Activated CD4-positive, alpha-beta T cell treated with anti-CD3 and anti-CD28 coated beads for 36 hours (primary cell): ENCODE results near the gene CWC27. TPM values are rescaled to one million over a fixed set of nuclear protein-coding genes. Genes with fewer than 3 reads are reported as not detected.

Experiments
- ATAC-seq: fragments of 200-7000 bp; cut with Tn5 transposase; one replicate; pipeline ENCODE4 v1.10.0; 2021; ENCODE audit warnings: mild to moderate bottlenecking, moderate library complexity
- CTCF ChIA-PET: fragments of 350-600 bp; sonication (Branson Sonifier 250); formaldehyde crosslinking; loops from one replicate; lab custom pipeline; 2021; ENCODE audit warnings: antibody characterized with exemption; lab: Charles Lee
- POLR2A ChIA-PET: fragments of 350-600 bp; sonication (Branson Sonifier 250); formaldehyde crosslinking; loops from one replicate; lab custom pipeline; 2021; ENCODE audit warnings: antibody characterized with exemption, inconsistent platforms; lab: Charles Lee
- DNase-seq: peaks from one replicate; pipeline ENCODE4 v3.0.0-alpha.2; 2020
- H3K27ac Mint-ChIP-seq: one replicate; pipeline ENCODE4 v1.8.0; 2021; ENCODE audit warnings: mixed read lengths
- H3K27me3 Mint-ChIP-seq: one replicate; pipeline ENCODE4 v1.8.0; 2021; ENCODE audit warnings: mixed read lengths
- H3K36me3 Mint-ChIP-seq: one replicate; pipeline ENCODE4 v1.8.0; 2021; ENCODE audit warnings: low read depth, mixed read lengths
- H3K4me1 Mint-ChIP-seq: one replicate; pipeline ENCODE4 v1.8.0; 2021; ENCODE audit warnings: mixed read lengths
- H3K4me3 Mint-ChIP-seq: one replicate; pipeline ENCODE4 v1.8.0; 2021; ENCODE audit warnings: mild to moderate bottlenecking, moderate library complexity, mixed read lengths
- H3K9me3 Mint-ChIP-seq: one replicate; pipeline ENCODE4 v1.8.0; 2021; ENCODE audit warnings: low read depth, mixed read lengths
- intact Hi-C, 2 experiments: fragments of 100-400 bp; cut with DNase I in 1 of 2; cut with micrococcal nuclease in 1 of 2; formaldehyde crosslinking; loops; one replicate each; pipeline versions ENCODE4 v1.14.2 to v1.15.1; 2022 to 2024; cut with DNase I, micrococcal nuclease
- total RNA-seq, 2 experiments: library from RNA; stranded (reverse); gene quantifications; one replicate each; pipeline ENCODE4 v1.2.3, GENCODE V29; 2021

CWC27 gene
- total RNA-seq, 2 experiments from 2014 or later: 35.4 to 35.8 TPM

DNA sequence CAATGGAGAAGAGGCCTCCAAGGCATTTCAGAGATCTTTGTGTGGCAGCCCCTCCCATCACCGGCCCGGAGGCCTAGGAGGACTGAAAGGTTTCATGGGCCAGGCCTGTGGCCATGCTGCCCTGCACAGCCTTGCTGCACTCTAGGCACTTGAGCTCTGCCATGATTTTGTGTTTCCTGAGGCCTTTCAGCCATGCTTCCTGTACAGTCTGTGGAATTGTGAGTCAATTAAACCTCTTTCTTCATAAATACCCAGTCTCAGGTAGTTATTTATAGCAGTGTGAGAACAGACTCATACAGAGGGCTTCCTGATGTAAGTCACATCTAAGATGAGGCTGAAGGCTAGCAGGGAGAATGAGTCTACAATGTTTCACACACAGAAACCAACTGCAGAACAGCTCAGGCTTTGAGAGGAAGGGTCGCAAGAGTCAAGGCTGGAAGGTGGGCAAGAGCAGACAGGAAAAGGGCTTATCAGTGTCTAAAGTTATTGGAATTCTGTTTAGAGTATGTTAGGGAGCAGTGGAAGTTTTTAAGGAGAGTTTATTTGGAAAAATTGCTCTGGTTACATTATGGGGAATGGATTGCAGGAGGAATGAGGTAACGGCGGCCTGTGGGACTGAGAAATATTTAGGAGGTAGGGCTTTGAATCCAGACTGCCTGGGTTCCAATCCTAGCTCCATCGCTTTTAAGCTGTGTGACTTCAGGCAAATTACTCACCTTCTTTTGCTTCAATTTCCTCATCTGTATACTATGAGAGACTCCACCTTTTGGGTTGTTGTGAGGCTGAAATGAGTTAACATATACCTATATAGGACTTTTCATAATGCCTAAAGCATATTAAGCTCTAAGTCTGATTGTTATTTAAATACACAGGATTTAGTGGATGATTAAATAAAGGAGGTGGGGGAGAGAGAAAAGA is 291.2 kb downstream of the CWC27 start:
- peaks cover 2% of the 10 kb centered on the region for H3K4me1 Mint-ChIP-seq
- CTCF ChIA-PET: interaction anchor here (0.6 kb wide), 2 partner anchors 25 to 54 kb away, joined by 3 read pairs; no protein-coding TSS in a partner anchor
- peak; percentile 83 for ATAC-seq

GRCh38 chr5:65061250-65061973 is 292.7 kb downstream of the CWC27 start:
- peaks cover 2% of the 10 kb centered on the region for H3K4me1 Mint-ChIP-seq
- no peak overlapping the region for H3K27ac Mint-ChIP-seq
- DNase-seq (no peak), ATAC-seq (no peak)
- no peak overlapping the region for H3K4me3 Mint-ChIP-seq
- CTCF ChIA-PET: interaction anchor here (0.6 to 1.0 kb wide), 2 partner anchors 17 to 229 kb away, joined by 3 read pairs; no protein-coding TSS in a partner anchor
- POLR2A ChIA-PET: no interaction called here
- no peaks in the 10 kb centered on the region for H3K36me3 Mint-ChIP-seq
- peaks cover 21% of the 10 kb centered on the region for H3K27me3 Mint-ChIP-seq
- no peaks in the 10 kb centered on the region for H3K9me3 Mint-ChIP-seq
- intact Hi-C loops: no loop called here

More for the DNA sequence above, 291.2 kb downstream of the CWC27 start:
- Mint-ChIP-seq H3K27me3 (peaks cover 15% of the 10 kb centered on the region), H3K9me3 (no peaks in the 10 kb centered on the region), H3K36me3 (no peaks in the 10 kb centered on the region), H3K27ac (no peak overlapping the region), H3K4me3 (no peak overlapping the region)
- POLR2A ChIA-PET: interaction anchor here (0.6 kb wide), 1 partner anchor 112 kb away, joined by 7 read pairs; no protein-coding TSS in a partner anchor
- no peak for DNase-seq
- intact Hi-C loops: no loop called here

DNA sequence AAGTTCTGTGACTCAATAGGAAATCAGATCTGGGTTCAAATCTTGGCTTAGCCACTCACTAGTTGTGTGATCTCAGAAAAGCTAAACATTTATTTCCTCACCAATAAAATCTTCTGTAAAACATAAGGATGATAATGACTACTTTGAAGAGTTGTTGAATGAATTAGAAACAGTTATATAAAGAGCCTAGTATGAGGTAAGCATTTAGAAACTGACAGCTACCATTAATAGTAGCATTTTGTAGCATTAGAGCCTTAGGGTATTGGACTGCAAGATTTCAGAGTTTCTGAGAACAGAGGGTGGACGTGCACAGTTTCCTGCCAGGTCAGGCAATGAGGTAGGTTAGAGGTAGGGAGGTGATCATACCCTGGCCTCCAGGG is 293.2 kb downstream of the CWC27 start:
- no peak for ATAC-seq
- peaks cover 19% of the 10 kb centered on the region for H3K27me3 Mint-ChIP-seq
- no peaks in the 10 kb centered on the region for H3K9me3 Mint-ChIP-seq
- CTCF ChIA-PET: interaction anchor here (0.6 kb wide), 1 partner anchor 229 kb away, joined by 3 read pairs; no protein-coding TSS in a partner anchor
- no peak for DNase-seq
- H3K36me3 Mint-ChIP-seq: no peaks in the 10 kb centered on the region
- peaks cover 2% of the 10 kb centered on the region for H3K4me1 Mint-ChIP-seq
- no peak overlapping the region for H3K4me3 Mint-ChIP-seq
- intact Hi-C loops: no loop called here
- POLR2A ChIA-PET: no interaction called here
- H3K27ac Mint-ChIP-seq: no peak overlapping the region

GRCh38 chr5:65062469-65063083 is 293.8 kb downstream of the CWC27 start:
- intact Hi-C loops: no loop called here
- no peaks in the 10 kb centered on the region for H3K36me3 Mint-ChIP-seq
- no peak overlapping the region for H3K27ac Mint-ChIP-seq
- ChIA-PET CTCF (no interaction called here), POLR2A (no interaction called here)
- peaks cover 2% of the 10 kb centered on the region for H3K4me1 Mint-ChIP-seq
- DNase-seq (no peak), ATAC-seq (no peak)
- no peak overlapping the region for H3K4me3 Mint-ChIP-seq
- peaks cover 18% of the 10 kb centered on the region for H3K27me3 Mint-ChIP-seq
- H3K9me3 Mint-ChIP-seq: no peaks in the 10 kb centered on the region

- H3K27me3 Mint-ChIP-seq: peaks cover 10% of the 10 kb centered on the region
- no peaks in the 10 kb centered on the region for H3K4me1 Mint-ChIP-seq
- no peak overlapping the region for H3K27ac Mint-ChIP-seq
- H3K4me3 Mint-ChIP-seq: no peak overlapping the region
- ATAC-seq: no peak
- H3K9me3 Mint-ChIP-seq: no peaks in the 10 kb centered on the region
- ChIA-PET POLR2A (no interaction called here), CTCF (no interaction called here)
- DNase-seq: no peak
- intact Hi-C loops: no loop called here
- H3K36me3 Mint-ChIP-seq: no peaks in the 10 kb centered on the region
Observed at GRCh38 chr5:65065001-65065511, 296.3 kb downstream of the CWC27 start.

DNA sequence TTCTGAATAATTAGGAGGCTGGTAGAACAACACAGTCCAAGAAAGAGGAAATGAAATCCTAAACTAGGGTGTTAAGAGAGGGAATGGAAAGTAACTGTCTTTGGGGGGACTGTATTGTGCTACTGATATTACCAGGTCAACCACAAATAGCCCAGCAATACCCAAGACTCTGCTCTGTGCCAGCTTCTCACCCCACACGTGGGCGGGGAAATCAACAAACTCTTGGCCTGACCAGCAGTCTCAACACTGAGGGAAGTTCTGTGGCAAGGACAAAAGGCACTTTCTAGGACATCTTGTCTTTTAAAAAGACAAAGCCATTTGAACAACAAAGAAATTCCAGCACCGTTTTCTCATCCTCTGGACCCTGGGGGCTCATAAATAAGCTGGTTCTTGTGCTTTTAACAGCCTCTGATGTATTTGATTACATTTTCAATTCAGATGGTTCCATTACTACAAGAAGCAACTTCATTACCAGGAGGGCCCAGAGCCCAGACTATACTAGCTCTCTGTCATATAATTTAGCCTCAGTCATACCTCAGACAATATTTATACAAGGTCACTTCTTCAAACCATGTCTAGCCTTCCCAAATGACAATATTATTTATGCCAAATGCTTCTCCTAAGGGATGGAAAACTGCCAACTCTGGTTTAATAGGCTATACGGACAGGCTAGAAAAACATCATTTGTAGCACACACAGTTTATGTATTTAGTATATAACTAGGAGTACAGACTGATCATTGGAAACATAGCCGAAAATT is 297.8 kb downstream of the CWC27 start:
- no peak overlapping the region for H3K4me3 Mint-ChIP-seq
- H3K36me3 Mint-ChIP-seq: no peaks in the 10 kb centered on the region
- no peaks in the 10 kb centered on the region for H3K9me3 Mint-ChIP-seq
- intact Hi-C loops: no loop called here
- ChIA-PET POLR2A (no interaction called here), CTCF (no interaction called here)
- H3K27me3 Mint-ChIP-seq: peaks cover 12% of the 10 kb centered on the region
- no peak for DNase-seq
- no peak overlapping the region for H3K27ac Mint-ChIP-seq
- no peaks in the 10 kb centered on the region for H3K4me1 Mint-ChIP-seq
- ATAC-seq: no peak

GRCh38 chr5:65067147-65067506 is 298.4 kb downstream of the CWC27 start:
- Mint-ChIP-seq H3K9me3 (no peaks in the 10 kb centered on the region), H3K4me1 (no peaks in the 10 kb centered on the region), H3K4me3 (no peak overlapping the region), H3K36me3 (no peaks in the 10 kb centered on the region), H3K27me3 (peaks cover 15% of the 10 kb centered on the region), H3K27ac (no peak overlapping the region)
- no peak for DNase-seq
- no peak for ATAC-seq
- POLR2A ChIA-PET: no interaction called here
- intact Hi-C loops: no loop called here
- CTCF ChIA-PET: no interaction called here

Other genes starting within 250 kb of the CWC27 start
- not detected for gene SHISAL2B, start 78.4 kb upstream of the CWC27 start, total RNA-seq
- gene SREK1IP1, start 239 bp upstream of the CWC27 start, total RNA-seq: 10 to 100 TPM; 27.8 TPM